Keratinocyte (primary cell): ENCODE results near the gene CPLX3. TPM values are rescaled to one million over a fixed set of nuclear protein-coding genes. Genes with fewer than 3 reads are reported as not detected.

Experiments
- DNase-seq: peaks from one replicate; pipeline ENCODE4 v3.0.0-alpha.2; 2011; ENCODE audit warnings: low read depth, missing footprints, low spot score
- FAIRE-seq: peaks from 2 replicates; lab custom pipeline; 2011; peaks lifted over from hg19 to GRCh38; lab: Jason Lieb, UNC
- H2AFZ ChIP-seq: 2 replicates; pipeline ENCODE4 v1.6.0; 2012; ENCODE audit warnings: low read length, control low read depth, inconsistent platforms; ENCODE audit not compliant: control insufficient read depth
- H3K27ac ChIP-seq: 2 replicates; pipeline ENCODE4 v1.5.1; 2011; ENCODE audit warnings: low read length; ENCODE audit not compliant: control insufficient read depth, insufficient read depth
- H3K27me3 ChIP-seq: 3 replicates; pipeline ENCODE4 v1.6.0; 2011; ENCODE audit warnings: low read length; ENCODE audit not compliant: control insufficient read depth, insufficient read depth; ENCODE audit errors: extremely low read depth
- H3K36me3 ChIP-seq, 2 experiments: 2 replicates in 1 of 2; 3 replicates in 1 of 2; pipeline ENCODE4 v1.5.1; 2011; ENCODE audit warnings: low read length in 2 of 2, mild to moderate bottlenecking in 1 of 2; ENCODE audit not compliant: control insufficient read depth in 2 of 2, insufficient read depth in 2 of 2; ENCODE audit errors: extremely low read depth in 1 of 2
- H3K4me1 ChIP-seq: 3 replicates; pipeline ENCODE4 v1.5.1; 2011; ENCODE audit warnings: low read length; ENCODE audit not compliant: control insufficient read depth, insufficient read depth; ENCODE audit errors: extremely low read depth
- H3K4me2 ChIP-seq: 3 replicates; pipeline ENCODE4 v1.6.0; 2011; ENCODE audit warnings: low read depth, low read length; ENCODE audit not compliant: control insufficient read depth, insufficient read depth; ENCODE audit errors: extremely low read depth
- H3K4me3 ChIP-seq, 3 experiments: fragments of 200-600 bp in 1 of 3; sonication (generic) in 1 of 3; 2 replicates in 2 of 3; 3 replicates in 1 of 3; pipeline ENCODE4 v1.5.1; 2011 to 2016; ENCODE audit warnings: low read length in 3 of 3, mild to moderate bottlenecking in 3 of 3, control low read depth in 2 of 3, inconsistent platforms in 1 of 3, low read depth in 1 of 3, mixed read lengths in 1 of 3, mixed run types in 1 of 3, moderate library complexity in 1 of 3; ENCODE audit not compliant: control insufficient read depth in 2 of 3, insufficient read depth in 2 of 3; ENCODE audit errors: extremely low read depth in 1 of 3
- H3K79me2 ChIP-seq: 2 replicates; pipeline ENCODE4 v1.6.0; 2012; ENCODE audit warnings: low read length; ENCODE audit not compliant: control insufficient read depth, insufficient read depth
- H3K9ac ChIP-seq: 3 replicates; pipeline ENCODE4 v1.6.0; 2011; ENCODE audit warnings: low read length; ENCODE audit not compliant: control insufficient read depth, insufficient read depth; ENCODE audit errors: extremely low read depth
- H3K9me1 ChIP-seq: 3 replicates; pipeline ENCODE4 v1.6.0; 2011; ENCODE audit warnings: low read length; ENCODE audit not compliant: control insufficient read depth, insufficient read depth; ENCODE audit errors: extremely low read depth
- H3K9me3 ChIP-seq: 2 replicates; pipeline ENCODE4 v1.5.1; 2012; ENCODE audit warnings: low read depth, low read length; ENCODE audit not compliant: control insufficient read depth
- H4K20me1 ChIP-seq: 3 replicates; pipeline ENCODE4 v1.6.0; 2011; ENCODE audit warnings: low read length; ENCODE audit not compliant: control insufficient read depth, insufficient read depth; ENCODE audit errors: extremely low read depth
- CTCF ChIP-seq, 3 experiments: IDR thresholded peaks in 1 of 3; conservative IDR thresholded peaks in 1 of 3; optimal IDR thresholded peaks in 1 of 3; 2 replicates in 2 of 3; 3 replicates in 1 of 3; pipeline versions ENCODE3 to v1.5.1; 2011; ENCODE audit warnings: low read length in 3 of 3, mild to moderate bottlenecking in 3 of 3, moderate library complexity in 2 of 3, control low read depth in 1 of 3, inconsistent platforms in 1 of 3; ENCODE audit not compliant: insufficient read depth in 2 of 3; ENCODE audit errors: extremely low read depth in 1 of 3
- EZH2 ChIP-seq: IDR thresholded peaks from one replicate; pipeline ENCODE4 v1.6.1; 2012; ENCODE audit warnings: inconsistent platforms, mild to moderate bottlenecking, low read length, moderate library complexity
- dilution Hi-C: fragments of 300-500 bp; cut with MboI; formaldehyde crosslinking; loops from one replicate; pipeline ENCODE4 v1.7.0; 2020; ENCODE audit warnings: low sequenced_read_pairs; ENCODE audit not compliant: extremely low pct_ligation_motif_present
- polyA plus RNA-seq, 5 experiments: library from polyadenylated mRNA; depleted of rRNA in 3 of 5; stranded (reverse) in 3 of 5; stranded (forward) in 1 of 5; unstranded in 1 of 5; fragments of >200 nt; gene quantifications; 1 replicate in 1 of 5; 2 replicates in 3 of 5; 3 replicates in 1 of 5; pipeline versions ENCODE4 v1.2.1 to v1.2.3, GENCODE V29; 2011 to 2012; ENCODE audit warnings: missing spikeins in 2 of 5, low read depth in 1 of 5, low replicate concordance in 1 of 5

Gene CPLX3
- polyA plus RNA-seq, 1 donor (not counting 4 experiments of a cell fraction or from before 2014, with no cell fraction given), result not detected

- DNase-seq (no peak), FAIRE-seq (no peak)
- H3K36me3 ChIP-seq, result peaks cover 3 to 10% of the 10 kb centered on the region in 2 experiments
- H3K9me3 ChIP-seq, result no peaks in the 10 kb centered on the region
- H3K9me1 ChIP-seq, result peaks cover 19% of the 10 kb centered on the region
- H3K4me1 ChIP-seq, result peaks cover 71% of the 10 kb centered on the region
- TF ChIP-seq EZH2 (no peak), CTCF (optimal IDR thresholded peaks at IDR 0.05 in 1 of 3, IDR thresholded peaks at IDR 0.05 in 1 of 3, conservative IDR thresholded peaks at IDR 0.05 in 1 of 3; ENCODE audit: extremely low read depth in 1 of 3, insufficient read depth in 2 of 3, low read length in 3 of 3) (no peak)
- peaks cover 33% of the 10 kb centered on the region for H4K20me1 ChIP-seq
- dilution Hi-C loops, result no loop called here
- H3K4me3 ChIP-seq, result no peak overlapping the region
- H2AFZ ChIP-seq, result no peak overlapping the region
- H3K9ac ChIP-seq, result no peak overlapping the region
- no peak overlapping the region for H3K27ac ChIP-seq
- H3K27me3 ChIP-seq, result no peaks in the 10 kb centered on the region
- H3K4me2 ChIP-seq, result no peak overlapping the region
- peaks cover 95% of the 10 kb centered on the region for H3K79me2 ChIP-seq
Observed at GRCh38 chr15:74788042-74788682, 38.3 kb upstream of the CPLX3 start.

DNA sequence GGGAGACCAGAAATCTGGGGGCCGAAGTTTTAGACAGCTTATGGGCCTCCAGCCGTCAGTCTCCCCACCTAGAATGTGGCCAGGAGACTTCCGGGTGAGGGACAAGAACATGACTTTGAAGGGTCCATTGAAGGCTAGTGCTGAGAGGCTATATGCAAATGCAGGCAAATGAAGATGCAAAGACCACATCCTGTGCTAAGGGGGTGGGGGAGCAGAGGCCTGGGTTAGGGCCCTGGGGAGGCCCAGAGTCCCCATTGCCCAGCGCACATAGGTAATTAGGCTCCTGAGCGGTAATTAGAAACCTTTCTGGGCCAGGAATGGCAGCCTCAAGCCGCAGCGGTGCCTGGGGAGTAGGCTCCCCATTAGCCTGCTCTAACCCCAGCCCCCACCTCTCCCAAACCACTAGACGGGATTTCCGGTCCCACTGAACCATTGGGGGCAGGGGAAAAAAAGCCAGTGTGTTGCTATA lies 37.7 kb upstream of the CPLX3 start:
- peaks cover 3 to 10% of the 10 kb centered on the region in 2 experiments for H3K36me3 ChIP-seq
- H3K27ac ChIP-seq, result no peak overlapping the region
- H3K79me2 ChIP-seq, result peaks cover 93% of the 10 kb centered on the region
- H3K27me3 ChIP-seq, result no peaks in the 10 kb centered on the region
- H3K9me3 ChIP-seq, result no peaks in the 10 kb centered on the region
- FAIRE-seq (no peak), DNase-seq (no peak)
- H3K4me3 ChIP-seq, result no peak overlapping the region
- dilution Hi-C loops, result no loop called here
- peaks cover 71% of the 10 kb centered on the region for H3K4me1 ChIP-seq
- peaks cover 35% of the 10 kb centered on the region for H4K20me1 ChIP-seq
- H3K9ac ChIP-seq, result peak overlapping the region; percentile 4
- peaks cover 18% of the 10 kb centered on the region for H3K9me1 ChIP-seq
- TF ChIP-seq EZH2 (no peak), CTCF (optimal IDR thresholded peaks at IDR 0.05 in 1 of 3, IDR thresholded peaks at IDR 0.05 in 1 of 3, conservative IDR thresholded peaks at IDR 0.05 in 1 of 3; ENCODE audit: extremely low read depth in 1 of 3, insufficient read depth in 2 of 3, low read length in 3 of 3) (no peak)
- H3K4me2 ChIP-seq, result peak overlapping the region; percentile 46
- no peak overlapping the region for H2AFZ ChIP-seq
